ENCODE data around the gene FDXR. TPM values are rescaled to one million over a fixed set of nuclear protein-coding genes. Genes with fewer than 3 reads are reported as not detected.

The FDXR gene
- total RNA-seq, 1 experiment from 2014 or later: 29.7 TPM

GRCh38 chr17:74857191-74857590 is 15.6 kb downstream of the FDXR start:
- no peak for DNase-seq (ENCODE audit: unreplicated experiment)
- no TSS peak for BruUV-seq (replicated peaks)
- no peak overlapping the region for H3K27ac Mint-ChIP-seq (ENCODE audit: low read depth, unreplicated experiment)
- no peak for TF ChIP-seq CTCF (IDR thresholded peaks at IDR 0.05; ENCODE audit: unreplicated experiment)
- H3K4me3 Mint-ChIP-seq (ENCODE audit: unreplicated experiment): no peak overlapping the region
- intact Hi-C loops (cut with micrococcal nuclease): no loop called here
- no peaks in the 10 kb centered on the region for H3K9me3 Mint-ChIP-seq (ENCODE audit: unreplicated experiment)
- no peaks in the 10 kb centered on the region for H3K36me3 Mint-ChIP-seq (ENCODE audit: insufficient read depth, unreplicated experiment)
- no peaks in the 10 kb centered on the region for H3K4me1 Mint-ChIP-seq (ENCODE audit: insufficient read depth, unreplicated experiment)
- POLR2A ChIA-PET: interaction anchor here (1.0 to 1.2 kb wide), 3 partner anchors 16 to 64 kb away, joined by 3 read pairs; partner anchors contain the start of gene FDXR
- CTCF ChIA-PET: interaction anchor here (0.7 to 1.2 kb wide), 2 partner anchors 8 to 15 kb away, joined by 3 to 5 read pairs; no protein-coding TSS in a partner anchor
- H3K27me3 Mint-ChIP-seq (ENCODE audit: insufficient read depth, unreplicated experiment): peaks cover 76% of the 10 kb centered on the region

- no peak overlapping the region for H3K27ac Mint-ChIP-seq (ENCODE audit: low read depth, unreplicated experiment)
- no peak for DNase-seq (ENCODE audit: unreplicated experiment)
- BruUV-seq (replicated peaks): no TSS peak
- CTCF ChIA-PET: interaction anchor here (0.7 to 2.7 kb wide), 3 partner anchors 8 to 200 kb away, joined by 3 to 8 read pairs (median 5); no protein-coding TSS in a partner anchor
- POLR2A ChIA-PET: interaction anchor here (1.0 to 1.2 kb wide), 4 partner anchors 17 to 111 kb away, joined by 3 to 4 read pairs (median 3); partner anchors contain the start of gene FDXR
- no peaks in the 10 kb centered on the region for H3K9me3 Mint-ChIP-seq (ENCODE audit: unreplicated experiment)
- no peak overlapping the region for H3K4me3 Mint-ChIP-seq (ENCODE audit: unreplicated experiment)
- no peaks in the 10 kb centered on the region for H3K4me1 Mint-ChIP-seq (ENCODE audit: insufficient read depth, unreplicated experiment)
- no peaks in the 10 kb centered on the region for H3K36me3 Mint-ChIP-seq (ENCODE audit: insufficient read depth, unreplicated experiment)
- intact Hi-C loops (cut with micrococcal nuclease): no loop called here
- TF ChIP-seq CTCF (IDR thresholded peaks at IDR 0.05; ENCODE audit: unreplicated experiment): no peak
- H3K27me3 Mint-ChIP-seq (ENCODE audit: insufficient read depth, unreplicated experiment): peaks cover 81% of the 10 kb centered on the region
Measured at GRCh38 chr17:74856112-74856511, 16.7 kb downstream of the FDXR start.

GRCh38 chr17:74855323-74855722 is 17.5 kb downstream of the FDXR start:
- no peaks in the 10 kb centered on the region for H3K9me3 Mint-ChIP-seq (ENCODE audit: unreplicated experiment)
- peaks cover 81% of the 10 kb centered on the region for H3K27me3 Mint-ChIP-seq (ENCODE audit: insufficient read depth, unreplicated experiment)
- DNase-seq (ENCODE audit: unreplicated experiment): no peak
- H3K36me3 Mint-ChIP-seq (ENCODE audit: insufficient read depth, unreplicated experiment): no peaks in the 10 kb centered on the region
- no peak overlapping the region for H3K27ac Mint-ChIP-seq (ENCODE audit: low read depth, unreplicated experiment)
- ChIA-PET CTCF (interaction anchor here (2.7 kb wide), 1 partner anchor 8 kb away, joined by 8 read pairs; no protein-coding TSS in a partner anchor), POLR2A (interaction anchor here (0.6 to 1.2 kb wide), 4 partner anchors 18 to 133 kb away, joined by 3 to 4 read pairs (median 4); partner anchors contain the start of gene FDXR)
- H3K4me1 Mint-ChIP-seq (ENCODE audit: insufficient read depth, unreplicated experiment): no peaks in the 10 kb centered on the region
- no peak overlapping the region for H3K4me3 Mint-ChIP-seq (ENCODE audit: unreplicated experiment)
- TF ChIP-seq CTCF (IDR thresholded peaks at IDR 0.05; ENCODE audit: unreplicated experiment): no peak
- intact Hi-C loops (cut with micrococcal nuclease): no loop called here
- no TSS peak for BruUV-seq (replicated peaks)

GRCh38 chr17:74854792-74855191 is 18.0 kb downstream of the FDXR start:
- no peak for TF ChIP-seq CTCF (IDR thresholded peaks at IDR 0.05; ENCODE audit: unreplicated experiment)
- ChIA-PET CTCF (interaction anchor here (2.7 kb wide), 1 partner anchor 9 kb away, joined by 8 read pairs; no protein-coding TSS in a partner anchor), POLR2A (interaction anchor here (0.6 kb wide), 1 partner anchor 134 kb away, joined by 4 read pairs; no protein-coding TSS in a partner anchor)
- Mint-ChIP-seq H3K4me3 (ENCODE audit: unreplicated experiment) (no peak overlapping the region), H3K27ac (ENCODE audit: low read depth, unreplicated experiment) (no peak overlapping the region), H3K9me3 (ENCODE audit: unreplicated experiment) (no peaks in the 10 kb centered on the region), H3K36me3 (ENCODE audit: insufficient read depth, unreplicated experiment) (no peaks in the 10 kb centered on the region), H3K4me1 (ENCODE audit: insufficient read depth, unreplicated experiment) (no peaks in the 10 kb centered on the region), H3K27me3 (ENCODE audit: insufficient read depth, unreplicated experiment) (peaks cover 77% of the 10 kb centered on the region)
- DNase-seq (ENCODE audit: unreplicated experiment): no peak
- no TSS peak for BruUV-seq (replicated peaks)
- intact Hi-C loops (cut with micrococcal nuclease): no loop called here

All from MCF 10A (cell line).